GM19324 (cell line): ENCODE results near the gene GPLD1.

Experiments used
- ATAC-seq: cut with Tn5 transposase; IDR thresholded peaks from one replicate; pipeline ENCODE4 v1.9.1; 2021; ENCODE audit warnings: mild to moderate bottlenecking, moderate library complexity; ENCODE audit not compliant: unreplicated experiment, low FRiP score

GPLD1 gene

GRCh38 chr6:24501914-24502313, 12.5 kb upstream of the GPLD1 start:
- ATAC-seq, result no peak

GRCh38 chr6:24501374-24501773, 12.0 kb upstream of the GPLD1 start:
- no peak for ATAC-seq

- no peak for ATAC-seq
Measured at GRCh38 chr6:24500683-24501082, 11.3 kb upstream of the GPLD1 start.

- ATAC-seq, result no peak
Measured at GRCh38 chr6:24497254-24497970, 8.0 kb upstream of the GPLD1 start.

- peak; percentile 79 for ATAC-seq
Measured at GRCh38 chr6:24494821-24495795, 5.7 kb upstream of the GPLD1 start, which contains the start of gene ALDH5A1. Gene ALDH5A1, plus strand, starts transcription at chr6:24494969. Its CDS starts 28 bp downstream, at chr6:24494997.

- no peak for ATAC-seq
Measured at GRCh38 chr6:24493945-24494820, 4.8 kb upstream of the GPLD1 start.

GRCh38 chr6:24492475-24492874, 3.1 kb upstream of the GPLD1 start:
- ATAC-seq, result no peak

- ATAC-seq, result no peak
Measured at GRCh38 chr6:24490948-24491347, 1.6 kb upstream of the GPLD1 start.

GRCh38 chr6:24489881-24490280, 503 bp upstream of the GPLD1 start:
- no peak for ATAC-seq

GRCh38 chr6:24486065-24486464, 3.3 kb downstream of the GPLD1 start:
- no peak for ATAC-seq

- no peak for ATAC-seq
Measured at GRCh38 chr6:24484657-24485323, 4.6 kb downstream of the GPLD1 start.

- no peak for ATAC-seq
Measured at GRCh38 chr6:24481449-24481848, 7.9 kb downstream of the GPLD1 start.

GRCh38 chr6:24480705-24481104, 8.7 kb downstream of the GPLD1 start:
- no peak for ATAC-seq

- ATAC-seq, result no peak
Measured at GRCh38 chr6:24478903-24479302, 10.5 kb downstream of the GPLD1 start.

- ATAC-seq, result no peak
Measured at GRCh38 chr6:24477070-24477469, 12.3 kb downstream of the GPLD1 start.

GRCh38 chr6:24476631-24477030, 12.7 kb downstream of the GPLD1 start:
- no peak for ATAC-seq

- no peak for ATAC-seq
Measured at GRCh38 chr6:24472181-24472580, 17.2 kb downstream of the GPLD1 start.

- ATAC-seq, result no peak
Measured at GRCh38 chr6:24469811-24470210, 19.6 kb downstream of the GPLD1 start.

GRCh38 chr6:24464253-24465038, 24.9 kb downstream of the GPLD1 start:
- ATAC-seq, result no peak
